Retinal pigment epithelial cell (primary cell): Measurements from ENCODE around the gene HINT2.
A peak's percentile ranks its signal among the peaks of the same experiment; 100 is the strongest.

Experiments
- DNase-seq: peaks from one replicate; pipeline ENCODE4 v3.0.0-alpha.2; 2010; ENCODE audit warnings: low read depth
- H3K4me3 ChIP-seq: 2 replicates; pipeline ENCODE4 v1.5.1; 2011; ENCODE audit warnings: mild to moderate bottlenecking, low read length, control low read depth, moderate library complexity
- CTCF ChIP-seq: conservative IDR thresholded peaks from 2 replicates; pipeline ENCODE4 v1.5.1; 2011; ENCODE audit warnings: low read depth, low read length, control low read depth, inconsistent platforms

HINT2 gene

GRCh38 chr9:35832814-35833213 lies 18.0 kb upstream of the HINT2 start:
- no peak for TF ChIP-seq CTCF
- DNase-seq = no peak
- no peak overlapping the region for H3K4me3 ChIP-seq

DNA sequence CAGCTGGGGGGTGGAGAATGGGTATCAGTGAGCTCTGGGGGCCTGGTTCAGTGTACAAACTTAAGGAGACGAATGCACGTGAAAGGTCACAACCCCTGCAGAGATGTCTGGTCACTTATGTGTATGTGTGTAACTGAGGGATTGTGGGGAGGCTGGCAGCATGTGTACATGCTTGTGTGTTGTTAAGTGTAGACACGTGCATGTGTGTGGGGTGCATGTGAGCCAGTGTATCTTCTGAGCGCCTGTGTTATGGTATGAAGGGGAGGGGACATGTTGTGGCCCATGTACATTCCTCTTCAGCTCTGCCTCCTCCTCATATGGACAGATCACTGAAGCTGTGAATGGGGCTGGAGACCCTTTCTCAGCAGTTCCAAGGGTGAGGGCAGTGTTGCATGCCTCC lies 16.2 kb upstream of the HINT2 start:
- DNase-seq = no peak
- no peak overlapping the region for H3K4me3 ChIP-seq
- no peak for TF ChIP-seq CTCF

GRCh38 chr9:35829764-35830096 lies 14.9 kb upstream of the HINT2 start:
- DNase-seq = no peak
- TF ChIP-seq CTCF = no peak
- peak overlapping the region; percentile 82 for H3K4me3 ChIP-seq

- H3K4me3 ChIP-seq = peak within 1 kb of the TSS; percentile 82
- peak; percentile 60 for DNase-seq
- no peak for TF ChIP-seq CTCF
These were observed 14.4 kb upstream of the HINT2 start, which contains the start of gene TMEM8B for GRCh38 chr9:35829084-35829763. Gene TMEM8B (plus strand): TSS chr9:35829228. CDS start chr9:35829448, 220 bp downstream.

- no peak for DNase-seq
- H3K4me3 ChIP-seq = peak within 1 kb of the TSS; percentile 82
- no peak for TF ChIP-seq CTCF
These were observed 13.9 kb upstream of the HINT2 start, which contains the start of gene FAM221B for GRCh38 chr9:35828716-35829083. Gene FAM221B (minus strand): TSS chr9:35828732. CDS start chr9:35826161, 2,571 bp downstream.

DNA sequence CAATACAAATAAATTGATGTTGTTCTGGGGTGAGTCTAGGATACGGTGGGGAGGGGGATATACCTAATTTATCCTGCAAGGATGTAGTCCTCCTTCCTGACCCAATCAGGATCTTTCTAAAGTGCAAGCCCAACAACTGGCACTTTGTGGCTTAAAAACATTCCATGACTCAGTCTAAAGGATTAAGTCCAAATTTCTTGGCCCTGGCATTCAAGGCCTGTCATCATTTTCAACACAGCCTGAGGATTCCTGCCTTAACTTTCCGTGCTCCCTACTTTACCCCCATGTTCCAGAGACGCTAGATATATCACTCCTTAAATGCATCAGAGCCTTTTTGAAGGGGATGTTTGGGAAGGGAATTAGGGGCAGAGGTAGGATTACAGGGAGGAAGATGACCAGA lies 12.6 kb upstream of the HINT2 start:
- no peak for TF ChIP-seq CTCF
- no peak for DNase-seq
- no peak overlapping the region for H3K4me3 ChIP-seq

- no peak for DNase-seq
- TF ChIP-seq CTCF = peak; percentile 80
- H3K4me3 ChIP-seq = no peak overlapping the region
These were observed 11.3 kb upstream of the HINT2 start for GRCh38 chr9:35826071-35826701.
